GM10847 (cell line): ENCODE results near the gene PM20D1.

Experiments used
- POLR2A ChIP-seq: IDR thresholded peaks from 2 replicates; pipeline ENCODE4 v1.6.1; 2011; ENCODE audit not compliant: insufficient read length; ENCODE audit errors: extremely low read depth

Gene PM20D1

GRCh38 chr1:205810448-205811157, 39.3 kb downstream of the PM20D1 start:
- no peak for TF ChIP-seq POLR2A

- TF ChIP-seq POLR2A = no peak
Observed at GRCh38 chr1:205809942-205810345, 40.0 kb downstream of the PM20D1 start.

- no peak for TF ChIP-seq POLR2A
Observed at GRCh38 chr1:205809469-205809868, 40.5 kb downstream of the PM20D1 start.

- no peak for TF ChIP-seq POLR2A
Observed at GRCh38 chr1:205805082-205805711, 44.7 kb downstream of the PM20D1 start.

- no peak for TF ChIP-seq POLR2A
Observed at GRCh38 chr1:205804605-205805004, 45.3 kb downstream of the PM20D1 start.

- TF ChIP-seq POLR2A = no peak
Observed at GRCh38 chr1:205803986-205804385, 45.9 kb downstream of the PM20D1 start.

- no peak for TF ChIP-seq POLR2A
Observed at GRCh38 chr1:205802060-205802459, 47.9 kb downstream of the PM20D1 start.

- TF ChIP-seq POLR2A = no peak
Observed at GRCh38 chr1:205800981-205801703, 48.8 kb downstream of the PM20D1 start.

GRCh38 chr1:205800427-205800826, 49.5 kb downstream of the PM20D1 start:
- no peak for TF ChIP-seq POLR2A

- no peak for TF ChIP-seq POLR2A
Observed at GRCh38 chr1:205798577-205798976, 51.4 kb downstream of the PM20D1 start.

GRCh38 chr1:205797168-205797567, 52.8 kb downstream of the PM20D1 start:
- TF ChIP-seq POLR2A = no peak

- TF ChIP-seq POLR2A = no peak
Observed at GRCh38 chr1:205794011-205794730, 55.8 kb downstream of the PM20D1 start.

GRCh38 chr1:205792961-205793673, 56.8 kb downstream of the PM20D1 start:
- no peak for TF ChIP-seq POLR2A

- TF ChIP-seq POLR2A = no peak
Observed at GRCh38 chr1:205792481-205792881, 57.5 kb downstream of the PM20D1 start.
